ENCODE measurements around the gene FXYD5.

DNA sequence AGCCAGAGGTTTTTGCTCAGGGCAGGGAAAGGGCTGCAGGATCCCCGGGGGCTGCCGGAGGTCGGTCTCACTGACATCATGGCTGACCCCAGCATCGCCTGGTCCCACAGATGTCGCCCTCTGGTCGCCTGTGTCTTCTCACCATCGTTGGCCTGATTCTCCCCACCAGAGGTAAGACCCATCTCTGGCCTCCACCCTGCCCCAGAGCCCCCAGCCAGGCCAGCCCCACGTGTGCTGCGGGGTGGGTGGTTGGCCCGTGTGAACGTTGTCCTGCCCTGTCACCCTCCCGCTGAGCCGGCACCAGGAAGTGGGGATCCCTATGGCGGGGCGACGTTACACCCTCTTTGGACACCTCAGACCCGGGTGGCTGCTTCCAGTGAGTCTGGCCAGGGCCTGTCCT is 906 bp downstream of the FXYD5 start:
- no peak for TF ChIP-seq POLR2A (IDR thresholded peaks at IDR 0.05; ENCODE audit: low read depth, low read length)
- TF ChIP-seq, protein P1, sequence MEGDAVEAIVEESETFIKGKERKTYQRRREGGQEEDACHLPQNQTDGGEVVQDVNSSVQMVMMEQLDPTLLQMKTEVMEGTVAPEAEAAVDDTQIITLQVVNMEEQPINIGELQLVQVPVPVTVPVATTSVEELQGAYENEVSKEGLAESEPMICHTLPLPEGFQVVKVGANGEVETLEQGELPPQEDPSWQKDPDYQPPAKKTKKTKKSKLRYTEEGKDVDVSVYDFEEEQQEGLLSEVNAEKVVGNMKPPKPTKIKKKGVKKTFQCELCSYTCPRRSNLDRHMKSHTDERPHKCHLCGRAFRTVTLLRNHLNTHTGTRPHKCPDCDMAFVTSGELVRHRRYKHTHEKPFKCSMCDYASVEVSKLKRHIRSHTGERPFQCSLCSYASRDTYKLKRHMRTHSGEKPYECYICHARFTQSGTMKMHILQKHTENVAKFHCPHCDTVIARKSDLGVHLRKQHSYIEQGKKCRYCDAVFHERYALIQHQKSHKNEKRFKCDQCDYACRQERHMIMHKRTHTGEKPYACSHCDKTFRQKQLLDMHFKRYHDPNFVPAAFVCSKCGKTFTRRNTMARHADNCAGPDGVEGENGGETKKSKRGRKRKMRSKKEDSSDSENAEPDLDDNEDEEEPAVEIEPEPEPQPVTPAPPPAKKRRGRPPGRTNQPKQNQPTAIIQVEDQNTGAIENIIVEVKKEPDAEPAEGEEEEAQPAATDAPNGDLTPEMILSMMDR (IDR thresholded peaks at IDR 0.05; ENCODE audit: extremely low read depth in 1 of 2, insufficient read depth in 1 of 2, low read depth in 1 of 2, low read length in 2 of 2): no peak
- no peak for TF ChIP-seq JUN (IDR thresholded peaks at IDR 0.05; ENCODE audit: borderline replicate concordance, insufficient read depth, insufficient read length, low read depth)
- TF ChIP-seq POLR2AphosphoS5 (IDR thresholded peaks at IDR 0.05; ENCODE audit: insufficient read depth, low read depth, low read length): no peak
- TF ChIP-seq EZH2 (IDR thresholded peaks at IDR 0.05; ENCODE audit: borderline replicate concordance, low read depth, low read length, severe bottlenecking): no peak
- TF ChIP-seq MYC (IDR thresholded peaks at IDR 0.05; ENCODE audit: low read depth, low read length): no peak

All from endothelial cell of umbilical vein (primary cell).